ENCODE results near the gene RASGEF1B. TPM values are rescaled to one million over a fixed set of nuclear protein-coding genes. Genes with fewer than 3 reads are reported as not detected.

RASGEF1B gene
- total RNA-seq, 1 donor from 2014 or later: 2.3 TPM

DNA sequence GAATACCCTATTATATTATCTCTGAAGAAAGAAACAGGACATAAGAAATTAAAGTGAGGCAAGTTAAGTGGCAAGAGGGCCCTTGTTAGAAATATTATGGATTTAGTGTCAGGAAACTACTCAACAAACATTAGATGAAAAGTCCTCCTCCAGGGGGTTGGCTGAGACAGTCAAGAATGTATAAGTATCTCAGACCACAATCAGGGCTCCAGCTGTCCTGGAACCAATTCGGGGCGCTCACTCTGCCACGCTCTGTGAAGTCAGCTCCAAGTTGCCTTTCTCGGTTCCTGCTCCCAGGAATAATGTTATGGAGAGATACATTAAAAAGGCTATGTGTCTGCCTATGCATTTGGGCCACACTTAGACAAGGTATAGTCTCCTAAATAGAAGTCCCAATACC lies 73.3 kb downstream of the RASGEF1B start:
- Mint-ChIP-seq H3K9me3 (ENCODE audit: low read depth) (no peaks in the 10 kb centered on the region), H3K4me1 (ENCODE audit: low read depth) (no peaks in the 10 kb centered on the region), H3K36me3 (ENCODE audit: low read depth) (no peaks in the 10 kb centered on the region), H3K27ac (ENCODE audit: unreplicated experiment) (no peak overlapping the region), H3K4me3 (ENCODE audit: unreplicated experiment) (no peak overlapping the region), H3K27me3 (ENCODE audit: low read depth) (peaks cover 26% of the 10 kb centered on the region)
- TF ChIP-seq, protein P1, sequence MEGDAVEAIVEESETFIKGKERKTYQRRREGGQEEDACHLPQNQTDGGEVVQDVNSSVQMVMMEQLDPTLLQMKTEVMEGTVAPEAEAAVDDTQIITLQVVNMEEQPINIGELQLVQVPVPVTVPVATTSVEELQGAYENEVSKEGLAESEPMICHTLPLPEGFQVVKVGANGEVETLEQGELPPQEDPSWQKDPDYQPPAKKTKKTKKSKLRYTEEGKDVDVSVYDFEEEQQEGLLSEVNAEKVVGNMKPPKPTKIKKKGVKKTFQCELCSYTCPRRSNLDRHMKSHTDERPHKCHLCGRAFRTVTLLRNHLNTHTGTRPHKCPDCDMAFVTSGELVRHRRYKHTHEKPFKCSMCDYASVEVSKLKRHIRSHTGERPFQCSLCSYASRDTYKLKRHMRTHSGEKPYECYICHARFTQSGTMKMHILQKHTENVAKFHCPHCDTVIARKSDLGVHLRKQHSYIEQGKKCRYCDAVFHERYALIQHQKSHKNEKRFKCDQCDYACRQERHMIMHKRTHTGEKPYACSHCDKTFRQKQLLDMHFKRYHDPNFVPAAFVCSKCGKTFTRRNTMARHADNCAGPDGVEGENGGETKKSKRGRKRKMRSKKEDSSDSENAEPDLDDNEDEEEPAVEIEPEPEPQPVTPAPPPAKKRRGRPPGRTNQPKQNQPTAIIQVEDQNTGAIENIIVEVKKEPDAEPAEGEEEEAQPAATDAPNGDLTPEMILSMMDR (IDR thresholded peaks at IDR 0.05): no peak
- DNase-seq (ENCODE audit: low spot score): no peak

GRCh38 chr4:81397635-81398034 lies 74.1 kb downstream of the RASGEF1B start:
- Mint-ChIP-seq H3K4me3 (ENCODE audit: unreplicated experiment) (no peak overlapping the region), H3K36me3 (ENCODE audit: low read depth) (no peaks in the 10 kb centered on the region), H3K27ac (ENCODE audit: unreplicated experiment) (no peak overlapping the region), H3K4me1 (ENCODE audit: low read depth) (no peaks in the 10 kb centered on the region), H3K9me3 (ENCODE audit: low read depth) (no peaks in the 10 kb centered on the region), H3K27me3 (ENCODE audit: low read depth) (peaks cover 25% of the 10 kb centered on the region)
- TF ChIP-seq, protein P1 (IDR thresholded peaks at IDR 0.05): no peak
- DNase-seq (ENCODE audit: low spot score): no peak

GRCh38 chr4:81395239-81395638 lies 76.5 kb downstream of the RASGEF1B start:
- Mint-ChIP-seq H3K27ac (ENCODE audit: unreplicated experiment) (no peak overlapping the region), H3K4me1 (ENCODE audit: low read depth) (no peaks in the 10 kb centered on the region), H3K4me3 (ENCODE audit: unreplicated experiment) (no peak overlapping the region), H3K27me3 (ENCODE audit: low read depth) (peaks cover 19% of the 10 kb centered on the region), H3K36me3 (ENCODE audit: low read depth) (no peaks in the 10 kb centered on the region), H3K9me3 (ENCODE audit: low read depth) (no peaks in the 10 kb centered on the region)
- no peak for DNase-seq (ENCODE audit: low spot score)
- TF ChIP-seq, protein P1 (IDR thresholded peaks at IDR 0.05): no peak

DNA sequence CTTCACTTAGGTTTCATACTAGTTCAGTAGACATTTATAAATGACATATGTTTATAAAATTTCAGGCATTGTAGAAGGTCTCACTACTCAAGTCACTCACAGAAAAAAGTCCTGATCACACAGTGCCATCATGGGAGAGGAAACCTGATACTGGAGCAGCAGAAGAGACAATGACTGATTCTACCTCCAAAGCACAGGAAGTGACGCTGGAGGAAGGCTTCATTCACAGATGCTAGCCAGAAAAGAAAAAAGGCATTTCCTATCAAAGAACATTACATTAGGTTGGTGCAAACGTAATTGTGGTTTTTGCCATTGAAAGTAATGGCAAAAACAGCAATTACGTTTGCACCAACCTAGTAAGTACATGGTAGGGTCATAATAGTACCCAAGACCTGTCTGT lies 79.5 kb downstream of the RASGEF1B start:
- TF ChIP-seq, protein P1 (IDR thresholded peaks at IDR 0.05): no peak
- Mint-ChIP-seq H3K9me3 (ENCODE audit: low read depth) (no peaks in the 10 kb centered on the region), H3K36me3 (ENCODE audit: low read depth) (no peaks in the 10 kb centered on the region), H3K4me3 (ENCODE audit: unreplicated experiment) (no peak overlapping the region), H3K27ac (ENCODE audit: unreplicated experiment) (no peak overlapping the region), H3K27me3 (ENCODE audit: low read depth) (peaks cover 10% of the 10 kb centered on the region), H3K4me1 (ENCODE audit: low read depth) (no peaks in the 10 kb centered on the region)
- DNase-seq (ENCODE audit: low spot score): no peak

GRCh38 chr4:81389720-81390119 lies 82.0 kb downstream of the RASGEF1B start:
- no peak overlapping the region for H3K27ac Mint-ChIP-seq (ENCODE audit: unreplicated experiment)
- no peaks in the 10 kb centered on the region for H3K36me3 Mint-ChIP-seq (ENCODE audit: low read depth)
- TF ChIP-seq, protein P1 (IDR thresholded peaks at IDR 0.05): no peak
- no peaks in the 10 kb centered on the region for H3K4me1 Mint-ChIP-seq (ENCODE audit: low read depth)
- H3K4me3 Mint-ChIP-seq (ENCODE audit: unreplicated experiment): no peak overlapping the region
- DNase-seq (ENCODE audit: low spot score): no peak
- no peaks in the 10 kb centered on the region for H3K9me3 Mint-ChIP-seq (ENCODE audit: low read depth)
- peaks cover 15% of the 10 kb centered on the region for H3K27me3 Mint-ChIP-seq (ENCODE audit: low read depth)

Measured in chondrocyte (in vitro differentiated cells).